Stimulated activated CD4-positive, alpha-beta T cell treated with anti-CD3 and anti-CD28 coated beads, Interleukin-15, amount 100 ng/mL, for 1 hour (primary cell): ENCODE measurements around the gene NAP1L4.
A peak's percentile ranks its signal among the peaks of the same experiment; 100 is the strongest.
"Not testable (repeated sequence)": the region's sequence is repeated elsewhere in the genome, so short reads cannot be mapped to it uniquely, and the experiment has no call there.

Source experiments
- DNase-seq, 2 donors: peaks; one replicate each; pipeline ENCODE4 v3.0.0-alpha.2; 2020; ENCODE audit warnings: low read depth in 1 of 2, low spot score in 1 of 2

NAP1L4 gene

DNA sequence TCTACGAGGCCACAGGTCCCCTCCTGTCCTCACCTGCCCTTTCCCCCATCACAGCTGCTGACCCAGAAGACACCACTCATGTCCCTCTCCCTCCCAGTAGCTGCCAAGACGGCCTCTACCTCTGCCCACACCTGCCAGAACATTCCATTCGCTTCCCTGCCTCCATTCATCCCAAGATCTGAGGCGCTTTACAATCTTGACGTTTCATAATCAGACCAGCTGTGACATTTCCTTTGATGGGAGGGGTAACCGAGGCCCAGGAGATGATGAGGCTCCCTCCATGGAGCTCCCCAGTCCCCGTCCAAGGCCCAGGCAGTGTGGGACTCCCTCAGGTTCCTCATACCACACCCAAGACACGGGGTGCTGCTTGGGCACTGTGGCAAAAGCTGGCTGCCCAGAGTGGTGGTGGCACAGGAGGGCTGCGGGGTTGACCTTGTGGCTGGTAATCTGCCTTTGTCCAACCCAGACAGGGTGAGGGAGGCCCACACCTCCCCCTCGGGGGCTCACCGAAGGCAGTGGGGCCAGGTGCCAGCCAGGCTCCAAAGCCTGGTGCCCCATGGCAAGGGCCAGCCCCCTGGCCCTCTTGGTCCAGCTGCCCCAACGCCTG lies 80.2 kb downstream of the NAP1L4 start:
- DNase-seq, result no peak

DNA sequence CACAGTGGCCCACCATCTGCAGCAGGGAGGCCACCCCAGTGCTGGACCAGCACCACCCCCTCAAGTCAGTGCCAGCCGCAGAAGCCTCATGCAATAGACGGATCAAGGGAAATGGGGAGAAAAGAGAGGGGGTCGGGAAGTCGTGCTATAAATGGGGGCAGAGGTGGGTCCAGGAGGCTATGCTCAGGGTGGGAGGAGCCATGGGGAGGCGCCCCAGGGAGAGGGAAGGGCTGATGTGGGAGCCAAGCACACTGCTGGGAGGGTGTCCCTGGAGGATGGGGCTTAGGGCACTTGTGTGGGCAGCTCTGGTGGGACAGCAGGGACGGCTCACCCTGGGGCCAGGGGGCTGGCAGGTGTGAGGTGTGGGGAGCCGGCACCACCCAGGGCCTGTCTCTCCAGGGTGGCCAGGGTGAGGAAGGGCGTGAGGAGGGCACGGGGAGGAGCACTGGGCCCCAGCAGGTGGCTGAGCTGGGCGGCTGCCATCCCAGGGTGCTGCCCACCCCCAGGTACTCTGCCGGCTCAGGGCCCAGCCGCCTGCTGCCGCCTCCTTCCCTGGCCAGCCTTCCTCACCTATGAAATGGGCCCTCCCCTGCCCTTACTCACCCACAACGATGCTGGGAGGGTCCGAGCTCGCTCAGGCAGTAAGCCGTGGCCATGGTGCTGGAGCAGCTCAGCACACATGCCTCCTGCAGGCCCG lies 80.9 kb downstream of the NAP1L4 start:
- no peak for DNase-seq

DNA sequence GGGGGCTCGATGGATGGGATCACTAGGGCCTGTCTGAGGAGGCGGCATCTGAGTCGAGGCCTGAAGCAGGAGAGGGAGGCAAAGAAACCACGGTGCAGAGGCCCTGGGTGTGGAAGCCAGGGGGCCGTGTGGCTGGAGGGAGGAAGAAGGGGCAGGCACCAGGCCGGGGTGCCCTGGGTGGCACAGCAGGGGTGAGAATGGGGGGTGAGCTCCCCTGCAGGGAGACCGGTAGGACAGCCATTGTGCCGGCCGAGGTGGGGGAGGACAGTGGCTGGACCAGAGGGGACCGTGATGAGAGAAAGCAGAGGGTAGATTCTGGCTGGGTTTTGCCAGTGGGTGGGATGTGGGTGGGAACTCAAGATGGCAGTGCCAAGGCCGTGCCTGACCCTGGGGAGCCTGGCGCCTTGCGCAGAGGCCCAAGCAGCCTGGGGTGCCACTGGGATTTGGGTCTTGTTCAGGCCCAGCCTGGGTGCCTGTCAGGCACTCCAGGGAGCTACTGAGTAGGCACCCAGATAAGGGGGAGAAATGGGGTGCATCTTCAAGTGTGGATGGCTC lies 81.7 kb downstream of the NAP1L4 start:
- no peak for DNase-seq

DNA sequence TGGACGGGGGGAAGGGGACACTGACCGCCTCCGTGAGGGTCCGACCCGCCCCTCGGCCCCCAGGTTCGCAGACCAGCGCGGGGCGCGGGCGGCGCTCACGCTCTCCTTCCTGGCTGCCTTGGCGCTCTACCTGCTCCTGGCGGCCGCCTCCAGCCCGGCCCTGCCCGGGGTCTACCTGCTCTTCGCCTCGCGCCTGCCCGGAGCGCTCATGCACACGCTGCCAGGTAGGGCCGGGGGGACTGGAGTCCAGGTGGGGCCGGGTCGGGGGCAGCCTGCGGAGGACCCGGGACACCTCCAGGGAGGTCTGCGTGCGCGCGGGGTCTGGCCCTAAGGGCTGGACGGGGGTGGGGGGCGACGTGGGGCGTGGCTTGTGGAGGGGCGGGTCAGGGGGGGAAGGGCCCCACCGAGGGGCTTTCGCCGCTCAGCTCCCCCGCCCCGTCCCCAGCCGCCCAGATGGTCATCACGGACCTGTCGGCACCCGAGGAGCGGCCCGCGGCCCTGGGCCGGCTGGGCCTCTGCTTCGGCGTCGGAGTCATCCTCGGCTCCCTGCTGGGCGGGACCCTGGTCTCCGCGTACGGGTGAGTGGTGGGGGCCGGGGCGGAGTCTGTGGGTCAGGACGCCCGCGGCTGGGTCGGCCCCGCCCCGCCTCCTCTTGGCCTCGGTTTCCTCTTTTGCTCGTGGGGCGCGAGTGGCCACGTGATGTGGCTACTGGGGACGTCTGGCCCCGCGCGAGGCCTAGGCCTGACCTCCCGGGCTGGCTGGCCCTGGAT lies 82.8 kb downstream of the NAP1L4 start:
- DNase-seq, result no peak

DNA sequence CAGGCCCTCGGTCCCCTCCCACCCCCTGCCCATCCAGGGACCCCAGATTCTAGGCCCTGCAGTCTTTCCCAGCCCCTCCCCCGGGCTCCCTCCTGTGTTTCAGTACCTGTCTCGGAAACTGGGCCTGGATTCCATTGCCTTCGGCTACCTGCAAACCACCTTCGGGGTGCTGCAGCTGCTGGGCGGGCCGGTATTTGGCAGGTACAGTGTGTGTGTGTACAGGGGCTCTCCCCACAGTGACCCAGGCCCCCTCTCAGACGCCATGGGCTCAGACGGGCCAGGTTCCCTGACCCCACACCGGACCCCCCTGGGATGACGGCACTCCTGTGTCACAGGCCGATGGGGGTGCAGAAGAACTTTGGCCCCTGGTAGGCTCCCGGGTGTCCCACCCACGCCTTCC lies 84.0 kb downstream of the NAP1L4 start:
- DNase-seq, result no peak

DNA sequence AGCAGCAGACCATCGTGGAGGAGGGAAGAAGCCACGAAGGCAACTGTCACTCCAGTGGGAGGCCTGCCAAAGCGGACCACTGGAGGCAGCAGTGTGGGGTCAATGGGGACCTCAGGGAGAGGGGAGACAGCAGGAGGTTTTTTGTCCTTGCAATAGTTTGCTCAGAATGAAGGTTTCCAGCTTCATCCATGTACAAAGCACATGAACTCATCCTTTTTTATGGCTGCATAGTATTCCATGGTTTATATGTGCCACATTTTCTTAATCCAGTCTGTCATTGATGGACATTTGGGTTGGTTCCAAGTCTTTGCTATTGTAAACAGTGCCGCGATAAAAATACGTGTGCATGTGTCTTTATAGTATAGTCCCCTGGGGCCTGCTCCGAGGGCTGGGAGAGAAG lies 86.8 kb downstream of the NAP1L4 start:
- DNase-seq, result not testable (repeated sequence)

DNA sequence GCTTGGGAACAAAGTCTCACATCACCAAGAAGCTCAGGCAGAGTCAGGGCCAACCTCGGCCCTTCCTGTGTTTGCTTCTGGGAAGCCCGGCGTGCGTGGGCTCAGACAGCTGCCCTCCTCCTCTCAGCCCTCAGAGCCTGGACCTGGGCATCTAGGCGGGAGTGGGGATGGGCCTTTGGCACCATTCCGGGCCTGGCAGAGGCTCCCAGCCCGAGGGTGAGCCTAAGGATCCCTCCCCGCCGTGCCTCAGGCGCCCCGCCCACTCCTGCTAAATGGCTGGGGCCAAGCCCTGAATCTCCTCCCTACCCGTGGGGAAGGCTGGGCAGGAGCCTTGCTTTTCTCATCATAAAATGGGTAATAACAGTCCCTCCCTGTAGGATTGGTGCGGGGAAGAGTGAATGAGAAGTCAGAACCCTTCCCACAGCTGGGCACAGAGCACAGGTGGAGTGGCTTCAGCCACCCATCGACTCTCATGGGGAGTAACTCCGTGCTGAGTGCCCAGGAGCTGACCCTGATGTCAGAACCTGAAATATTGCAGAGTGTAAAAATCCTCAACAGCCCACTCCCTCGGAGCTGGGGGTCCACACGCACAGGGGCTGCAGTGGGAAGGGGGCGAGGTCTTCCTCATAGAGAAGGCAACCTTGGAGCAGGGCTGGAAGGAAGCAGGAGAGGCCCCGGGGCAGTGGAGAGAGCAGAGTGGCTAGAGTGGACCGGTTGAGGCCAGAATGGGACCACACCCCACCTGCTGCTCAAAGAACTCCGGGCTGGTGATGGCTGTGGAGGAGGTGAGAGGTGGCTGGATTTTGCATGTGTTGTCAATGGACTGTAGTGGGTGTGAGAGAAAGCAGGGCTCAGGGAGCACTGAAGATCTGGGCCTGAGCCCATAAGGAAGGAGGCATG lies 87.7 kb downstream of the NAP1L4 start:
- no peak for DNase-seq

DNA sequence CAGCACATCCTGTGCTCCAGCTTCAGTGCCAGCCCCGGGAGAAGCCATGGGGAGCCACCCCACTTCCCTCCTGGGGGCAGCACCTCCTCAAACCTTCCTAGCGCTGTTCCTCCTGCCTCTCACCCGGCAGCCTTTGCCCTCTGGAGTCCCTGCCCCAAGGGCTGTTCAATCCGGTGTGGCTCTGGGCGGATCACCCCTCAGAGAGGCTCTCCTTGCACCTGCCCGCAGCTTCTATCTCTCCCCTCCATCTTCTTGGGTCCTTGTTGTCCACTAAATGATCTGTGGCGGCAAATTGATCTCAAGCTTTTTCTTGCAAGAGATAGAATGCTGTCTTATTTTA lies 88.5 kb downstream of the NAP1L4 start:
- DNase-seq, result no peak

DNA sequence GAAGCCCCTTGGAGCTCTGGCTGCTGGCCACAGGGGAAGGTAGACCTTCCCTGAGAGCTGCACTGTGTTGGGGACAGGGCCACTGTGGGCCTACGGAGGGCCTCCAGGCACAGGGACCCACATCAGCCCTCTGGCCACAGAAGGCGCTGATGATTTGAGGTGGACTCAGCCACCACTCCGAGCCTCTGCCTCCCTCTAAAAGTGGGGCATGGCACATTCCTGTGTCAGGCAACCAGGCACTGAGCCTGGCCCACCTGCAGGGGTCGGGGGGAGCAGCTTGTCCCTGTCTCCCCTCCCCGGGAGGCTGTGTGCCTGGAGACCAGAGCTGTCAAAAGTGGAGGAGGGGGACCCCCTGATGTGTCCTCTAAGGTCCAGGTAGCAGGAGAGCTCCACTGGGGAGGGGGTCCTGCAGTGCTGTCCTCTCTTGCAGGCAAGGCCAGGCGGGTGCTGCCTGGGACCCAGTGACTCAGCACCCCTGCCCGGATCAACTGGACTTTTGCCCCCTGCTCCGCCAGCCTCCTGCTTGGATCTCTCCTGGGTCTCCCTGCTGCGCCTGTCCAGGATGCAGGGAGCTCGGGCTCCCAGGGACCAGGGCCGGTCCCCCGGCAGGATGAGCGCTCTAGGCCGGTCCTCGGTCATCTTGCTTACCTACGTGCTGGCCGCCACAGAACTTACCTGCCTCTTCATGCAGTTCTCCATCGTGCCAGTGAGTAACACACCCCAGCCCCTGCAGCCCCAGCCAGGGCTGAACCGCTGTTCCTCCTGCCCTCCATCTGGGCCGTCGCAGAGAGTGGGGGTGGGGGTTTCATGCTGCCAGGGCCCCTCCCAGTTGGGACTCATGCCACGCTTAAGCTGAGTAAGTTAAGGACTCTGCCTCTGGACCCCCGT lies 89.1 kb downstream of the NAP1L4 start:
- DNase-seq, result no peak

DNA sequence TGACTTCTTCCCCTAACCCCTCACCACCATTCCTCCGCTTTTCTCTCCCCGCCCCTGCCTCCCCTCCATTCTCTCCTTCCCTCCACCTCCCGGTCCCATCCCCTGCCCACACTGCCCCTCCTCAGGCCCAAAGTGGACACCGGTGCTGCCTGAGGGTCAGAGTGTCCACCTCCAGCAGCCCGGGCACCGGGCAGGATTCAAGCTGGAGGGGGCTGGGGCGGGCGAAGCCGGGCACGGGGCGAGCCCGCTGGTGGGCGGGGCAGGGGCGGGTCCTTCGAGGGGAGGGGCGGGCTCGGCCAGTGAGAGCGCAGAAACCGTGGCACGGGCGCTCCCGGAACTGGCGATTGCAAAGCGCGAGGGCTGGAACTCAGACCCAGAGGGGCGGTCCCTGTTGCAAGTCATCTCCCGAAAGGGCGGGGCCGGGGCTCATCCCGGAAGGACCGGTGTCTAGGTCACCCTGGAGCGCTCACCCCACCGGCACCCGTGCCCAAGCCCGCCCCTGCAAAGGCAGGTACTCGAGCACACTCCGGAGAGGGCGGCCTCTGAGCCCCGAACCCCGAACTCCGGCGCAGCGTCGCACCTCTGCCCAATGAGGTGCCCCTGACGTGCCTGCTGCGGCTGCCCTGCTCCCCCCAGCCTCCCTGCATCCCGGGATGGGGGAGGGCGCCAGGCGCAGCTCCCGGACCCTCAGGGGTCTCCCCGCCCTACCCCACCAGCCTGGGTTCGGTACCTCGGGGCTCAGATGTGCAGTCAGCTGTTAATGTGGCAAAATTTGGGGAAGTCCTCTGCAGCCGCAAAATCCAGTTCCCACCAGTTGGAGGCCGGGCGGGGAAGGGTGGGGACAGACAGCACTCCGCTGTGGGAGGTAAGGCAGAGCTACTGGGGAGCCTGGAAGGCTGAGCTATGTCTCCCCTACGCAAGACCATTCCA lies 90.0 kb downstream of the NAP1L4 start:
- DNase-seq, result peak; percentile 75 to 80

DNA sequence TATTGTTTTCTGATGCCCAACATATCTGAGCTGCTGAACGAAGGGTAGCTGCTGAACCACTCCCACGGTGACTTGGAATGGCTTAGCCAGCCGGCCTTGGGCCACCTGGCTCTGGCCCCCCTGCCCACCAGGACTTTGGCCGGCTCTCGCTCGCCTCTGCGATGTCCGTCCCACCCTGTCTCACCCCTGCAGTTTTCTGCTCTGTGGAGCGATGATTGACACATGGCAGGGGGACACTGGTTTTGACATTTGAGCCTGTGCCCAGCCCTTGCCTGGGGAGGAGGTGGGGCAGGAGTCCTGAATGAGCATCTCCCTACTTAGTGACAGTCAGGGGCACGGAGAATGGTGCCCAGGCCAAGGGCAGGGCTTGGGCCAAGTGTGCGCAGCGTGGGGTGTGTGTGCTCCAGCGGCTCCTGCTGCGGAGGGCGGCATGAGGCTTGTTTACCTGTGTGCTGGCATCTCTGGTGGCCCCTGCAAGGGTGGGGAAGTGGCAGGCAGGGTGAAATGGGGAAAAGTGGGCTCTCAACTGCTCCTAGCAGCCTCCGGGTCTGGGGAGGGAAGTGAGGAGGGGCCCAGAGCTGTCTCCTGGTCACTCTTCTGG lies 90.8 kb downstream of the NAP1L4 start:
- no peak for DNase-seq

DNA sequence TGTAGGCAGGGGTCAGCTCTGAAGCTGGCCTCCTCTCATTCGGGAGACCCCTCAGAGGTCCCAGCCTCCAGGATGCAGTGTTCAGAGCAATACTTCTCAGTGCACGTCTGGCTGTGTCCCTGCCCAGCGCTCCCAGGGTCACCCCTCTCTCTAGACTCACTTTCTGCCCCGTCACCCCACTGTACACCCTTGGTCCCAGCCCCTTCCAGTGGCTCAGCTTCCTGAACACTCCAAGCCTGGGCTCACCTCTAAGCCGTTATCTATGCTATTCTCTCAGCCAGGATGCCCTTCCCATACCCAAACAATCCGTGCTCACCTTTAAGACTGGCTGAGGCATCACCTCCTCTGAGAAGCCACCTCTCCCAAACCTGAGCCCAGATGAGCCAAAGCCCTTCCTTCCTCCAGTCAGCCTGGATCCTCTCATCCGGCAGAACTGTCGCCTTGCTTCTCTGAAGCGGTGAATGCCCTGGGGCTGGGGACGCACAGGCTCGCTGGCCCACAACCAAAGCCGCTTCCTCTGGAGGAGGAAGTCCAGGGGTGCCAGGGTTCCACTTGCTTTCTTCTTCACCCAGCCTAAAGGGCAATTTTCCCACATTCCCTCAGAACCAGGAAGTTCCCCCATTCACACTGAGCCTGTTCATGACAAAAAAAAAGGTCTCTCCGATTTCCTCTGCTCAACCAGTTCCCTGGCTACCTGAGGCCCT lies 92.9 kb downstream of the NAP1L4 start:
- no peak for DNase-seq

DNA sequence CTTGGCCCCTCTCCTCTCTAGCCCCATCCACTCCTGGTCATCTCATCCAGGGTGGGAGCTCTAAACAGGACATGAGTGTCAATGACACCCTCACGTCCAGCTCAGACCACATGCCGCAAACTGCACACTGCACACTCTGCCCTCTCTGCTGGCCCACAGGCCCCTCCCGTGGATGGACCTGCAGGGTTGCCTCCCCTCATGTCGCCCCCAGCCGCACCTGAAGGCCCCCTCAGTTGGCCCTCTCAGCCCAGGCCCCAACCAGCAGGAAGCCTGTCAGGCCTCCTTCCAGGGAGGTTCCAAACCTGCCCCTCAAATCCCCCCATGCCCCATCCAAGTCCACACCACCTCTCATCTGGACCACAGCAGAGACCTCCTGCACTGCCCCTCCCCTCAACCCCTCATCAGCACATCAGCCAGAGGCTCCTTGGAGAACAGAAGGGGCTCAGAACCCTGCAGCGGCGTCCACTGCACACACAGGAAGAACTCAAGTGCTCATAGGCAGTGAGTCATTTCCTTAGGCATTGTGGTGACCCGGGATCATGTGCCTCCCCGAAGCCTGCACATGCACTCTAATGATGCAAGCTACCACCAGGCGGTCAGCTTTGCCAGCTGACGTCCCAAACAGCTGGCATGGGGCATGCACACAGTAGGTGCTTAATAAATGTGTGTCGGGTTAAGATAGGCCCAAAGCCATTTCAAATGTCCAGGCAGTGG lies 93.6 kb downstream of the NAP1L4 start:
- peak; percentile 18 to 26 for DNase-seq

DNA sequence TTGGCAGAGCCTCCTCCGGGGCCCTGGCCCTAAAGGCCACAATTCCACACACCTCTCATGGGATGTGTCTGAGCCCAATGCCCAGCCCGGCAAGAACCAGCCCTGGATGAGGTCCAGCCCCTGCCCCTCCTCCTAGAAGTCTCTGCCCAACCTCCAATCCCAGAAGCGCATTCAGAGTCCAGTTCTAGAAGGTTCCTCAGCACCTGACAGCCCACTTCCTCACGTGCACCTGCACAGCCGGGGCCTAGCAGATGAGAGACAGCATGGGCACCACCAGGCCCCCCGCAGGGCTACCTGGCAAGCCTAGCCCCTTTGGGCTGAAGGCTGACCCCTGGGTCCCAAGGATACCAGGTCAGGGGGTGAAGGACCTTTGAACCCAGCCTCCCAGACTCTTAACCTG lies 95.1 kb downstream of the NAP1L4 start:
- DNase-seq, result no peak

DNA sequence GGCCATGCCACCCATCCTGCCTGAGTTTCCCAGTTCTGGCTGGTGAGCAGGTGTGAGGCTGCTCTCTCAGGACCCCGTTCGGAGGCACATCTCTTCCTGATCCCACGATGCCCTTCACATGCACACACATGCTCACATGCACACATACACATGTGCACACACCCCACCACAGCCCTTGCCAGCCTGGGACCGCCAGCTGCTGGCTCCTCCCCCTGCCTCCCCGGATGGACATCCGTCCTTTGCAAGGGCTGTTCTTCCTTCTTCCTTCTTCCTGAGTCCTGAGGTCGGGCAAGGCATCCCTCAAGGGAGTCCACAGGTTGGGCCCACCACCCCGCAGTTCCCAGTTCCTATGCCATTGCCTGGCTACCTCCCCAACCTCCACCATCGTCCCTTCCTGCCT lies 96.1 kb downstream of the NAP1L4 start:
- DNase-seq, result no peak
